Omental fat pad (tissue), 4 donors: ENCODE measurements around the gene CD300C. TPM values are rescaled to one million over a fixed set of nuclear protein-coding genes. Genes with fewer than 3 reads are reported as not detected.
A peak's percentile ranks its signal among the peaks of the same experiment; 100 is the strongest.

Experiments
- ATAC-seq: fragments of 150-250 bp; one replicate; pipeline ENCODE4 v1.9.1; 2016; ENCODE audit warnings: mild to moderate bottlenecking, moderate library complexity; ENCODE audit not compliant: low FRiP score
- DNase-seq: peaks from one replicate; pipeline ENCODE4 v3.0.0-alpha.2; 2019; ENCODE audit warnings: low spot score
- CTCF ChIP-seq, 3 donors: fragments of 450-650 bp; IDR thresholded peaks; one replicate each; pipeline ENCODE4 v1.5.1; 2016 to 2017; ENCODE audit warnings: antibody characterized with exemption in 3 of 3, mild to moderate bottlenecking in 3 of 3, moderate library complexity in 2 of 3
- total RNA-seq, 4 donors: library from RNA; depleted of rRNA; stranded (reverse); fragments of >200 nt; gene quantifications; one replicate each; pipeline ENCODE4 v1.1.0, GENCODE V29; 2016

Gene CD300C
- total RNA-seq, 4 donors from 2014 or later: 1.6 to 9.4 (median 2.1) TPM

GRCh38 chr17:74497471-74497870 lies 48.4 kb downstream of the CD300C start:
- DNase-seq (no peak), ATAC-seq (no peak)
- TF ChIP-seq CTCF (IDR thresholded peaks at IDR 0.05): no peak

GRCh38 chr17:74493331-74493833 lies 52.5 kb downstream of the CD300C start:
- peak; percentile 78 for ATAC-seq

GRCh38 chr17:74491626-74492025 lies 54.3 kb downstream of the CD300C start:
- DNase-seq: no peak
- ATAC-seq: no peak
- no peak for TF ChIP-seq CTCF (IDR thresholded peaks at IDR 0.05)

More at GRCh38 chr17:74493331-74493833, 52.5 kb downstream of the CD300C start:
- peak in 1 of 3 donors; percentile 55 for TF ChIP-seq CTCF (IDR thresholded peaks at IDR 0.05)
- peak; percentile 71 for DNase-seq

Other genes with a start within 250 kb of the CD300C start
- 1 to 10 TPM in 2 of 4 donors, under 1 TPM in 2; 0.72 to 2.4 (median 1.4) TPM for gene KIF19, start 219.9 kb downstream of the CD300C start, total RNA-seq
- under 1 TPM in 1 of 4 donors, not detected in 3; 0.36 TPM for gene BTBD17, start 184.2 kb downstream of the CD300C start, total RNA-seq
- gene GPR142, start 178.6 kb downstream of the CD300C start, total RNA-seq: not detected
- 10 to 100 TPM; 11.5 to 29.0 (median 16.0) TPM for gene GPRC5C, start 114.0 kb downstream of the CD300C start, total RNA-seq
- 10 to 100 TPM in 3 of 4 donors, 1 to 10 TPM in 1; 4.8 to 24.6 (median 16.6) TPM for gene CD300A, start 79.5 kb downstream of the CD300C start, total RNA-seq
- 10 to 100 TPM in 1 of 4 donors, 1 to 10 TPM in 1, under 1 TPM in 2; 0.63 to 14.1 (median 0.86) TPM for gene CD300LB, start 14.6 kb downstream of the CD300C start, total RNA-seq
- gene CD300H, start 21.4 kb upstream of the CD300C start, total RNA-seq: not detected
- gene CD300LD, start 46.2 kb upstream of the CD300C start, total RNA-seq: under 1 TPM in 1 of 4 donors, not detected in 3; 0.79 TPM
- 1 to 10 TPM; 1.6 to 9.2 (median 2.2) TPM for gene CD300E, start 77.6 kb upstream of the CD300C start, total RNA-seq
- gene CD300LF, start 166.8 kb upstream of the CD300C start, total RNA-seq: 1 to 10 TPM in 3 of 4 donors, not detected in 1; 1.1 to 2.5 (median 2.2) TPM
- gene RAB37, start 191.1 kb upstream of the CD300C start, total RNA-seq: 1 to 10 TPM in 2 of 4 donors, under 1 TPM in 2; 0.48 to 3.0 (median 1.4) TPM
- gene NHERF1, start 202.5 kb upstream of the CD300C start, total RNA-seq: 10 to 100 TPM; 18.0 to 51.7 (median 21.8) TPM
- 10 to 100 TPM; 15.1 to 35.9 (median 24.2) TPM for gene NAT9, start 230.2 kb upstream of the CD300C start, total RNA-seq